ENCODE results near the gene PTPN5. TPM values are rescaled to one million over a fixed set of nuclear protein-coding genes. Genes with fewer than 3 reads are reported as not detected.
A peak's percentile ranks its signal among the peaks of the same experiment; 100 is the strongest.

The PTPN5 gene
- total RNA-seq, 1 experiment from 2014 or later = 3.0 TPM

GRCh38 chr11:18766015-18766414 lies 25.6 kb downstream of the PTPN5 start:
- Histone ChIP-seq H3K4me3 (ENCODE audit: insufficient read depth, low read depth, low read length) (no peak overlapping the region), H3K27me3 (ENCODE audit: control insufficient read depth, insufficient read depth, low read length) (no peaks in the 10 kb centered on the region), H3K36me3 (replicated peaks; ENCODE audit: control insufficient read depth, insufficient read depth, low read length) (no peaks in the 10 kb centered on the region)
- no peak for DNase-seq

- DNase-seq = no peak
- Histone ChIP-seq H3K36me3 (replicated peaks; ENCODE audit: control insufficient read depth, insufficient read depth, low read length) (no peaks in the 10 kb centered on the region), H3K4me3 (ENCODE audit: insufficient read depth, low read depth, low read length) (no peak overlapping the region), H3K27me3 (ENCODE audit: control insufficient read depth, insufficient read depth, low read length) (no peaks in the 10 kb centered on the region)
Observed at GRCh38 chr11:18765554-18765953, 26.0 kb downstream of the PTPN5 start.

- Histone ChIP-seq H3K27me3 (ENCODE audit: control insufficient read depth, insufficient read depth, low read length) (no peaks in the 10 kb centered on the region), H3K36me3 (replicated peaks; ENCODE audit: control insufficient read depth, insufficient read depth, low read length) (no peaks in the 10 kb centered on the region), H3K4me3 (ENCODE audit: insufficient read depth, low read depth, low read length) (no peak overlapping the region)
- DNase-seq = no peak
Observed at GRCh38 chr11:18761741-18762140, 29.9 kb downstream of the PTPN5 start.

- Histone ChIP-seq H3K36me3 (replicated peaks; ENCODE audit: control insufficient read depth, insufficient read depth, low read length) (no peaks in the 10 kb centered on the region), H3K4me3 (ENCODE audit: insufficient read depth, low read depth, low read length) (no peak overlapping the region), H3K27me3 (ENCODE audit: control insufficient read depth, insufficient read depth, low read length) (no peaks in the 10 kb centered on the region)
- no peak for DNase-seq
Observed at GRCh38 chr11:18761144-18761543, 30.5 kb downstream of the PTPN5 start.

- DNase-seq = no peak
- H3K36me3 ChIP-seq (replicated peaks; ENCODE audit: control insufficient read depth, insufficient read depth, low read length) = no peaks in the 10 kb centered on the region
- no peaks in the 10 kb centered on the region; the same call in 1 of the 2 replicates for H3K27me3 ChIP-seq (ENCODE audit: control insufficient read depth, insufficient read depth, low read length)
- H3K4me3 ChIP-seq (ENCODE audit: insufficient read depth, low read depth, low read length) = no peak overlapping the region
Observed at GRCh38 chr11:18757811-18758210, 33.8 kb downstream of the PTPN5 start.

GRCh38 chr11:18756889-18757288 lies 34.7 kb downstream of the PTPN5 start:
- DNase-seq = no peak
- Histone ChIP-seq H3K4me3 (ENCODE audit: insufficient read depth, low read depth, low read length) (no peak overlapping the region), H3K27me3 (ENCODE audit: control insufficient read depth, insufficient read depth, low read length) (no peaks in the 10 kb centered on the region; the same call in 1 of the 2 replicates), H3K36me3 (replicated peaks; ENCODE audit: control insufficient read depth, insufficient read depth, low read length) (no peaks in the 10 kb centered on the region)

- no peak for DNase-seq
- no peaks in the 10 kb centered on the region; the same call in 1 of the 2 replicates for H3K27me3 ChIP-seq (ENCODE audit: control insufficient read depth, insufficient read depth, low read length)
- no peaks in the 10 kb centered on the region for H3K36me3 ChIP-seq (replicated peaks; ENCODE audit: control insufficient read depth, insufficient read depth, low read length)
- H3K4me3 ChIP-seq (ENCODE audit: insufficient read depth, low read depth, low read length) = no peak overlapping the region
Observed at GRCh38 chr11:18754308-18754707, 37.3 kb downstream of the PTPN5 start.

- Histone ChIP-seq H3K4me3 (ENCODE audit: insufficient read depth, low read depth, low read length) (no peak overlapping the region), H3K36me3 (replicated peaks; ENCODE audit: control insufficient read depth, insufficient read depth, low read length) (no peaks in the 10 kb centered on the region), H3K27me3 (ENCODE audit: control insufficient read depth, insufficient read depth, low read length) (no peaks in the 10 kb centered on the region; the same call in 1 of the 2 replicates)
- DNase-seq = no peak
Observed at GRCh38 chr11:18752502-18752901, 39.1 kb downstream of the PTPN5 start.

GRCh38 chr11:18750944-18751343 lies 40.7 kb downstream of the PTPN5 start:
- Histone ChIP-seq H3K36me3 (replicated peaks; ENCODE audit: control insufficient read depth, insufficient read depth, low read length) (no peaks in the 10 kb centered on the region), H3K27me3 (ENCODE audit: control insufficient read depth, insufficient read depth, low read length) (no peaks in the 10 kb centered on the region; the same call in 1 of the 2 replicates), H3K4me3 (ENCODE audit: insufficient read depth, low read depth, low read length) (no peak overlapping the region)
- no peak for DNase-seq

- no peaks in the 10 kb centered on the region for H3K36me3 ChIP-seq (replicated peaks; ENCODE audit: control insufficient read depth, insufficient read depth, low read length)
- H3K27me3 ChIP-seq (ENCODE audit: control insufficient read depth, insufficient read depth, low read length) = no peaks in the 10 kb centered on the region; the same call in 1 of the 2 replicates
- no peak overlapping the region for H3K4me3 ChIP-seq (ENCODE audit: insufficient read depth, low read depth, low read length)
- DNase-seq = peak; percentile 60
Observed at GRCh38 chr11:18749681-18750319, 41.8 kb downstream of the PTPN5 start.

GRCh38 chr11:18748766-18749365 lies 42.7 kb downstream of the PTPN5 start:
- no peak for DNase-seq
- no peaks in the 10 kb centered on the region for H3K36me3 ChIP-seq (replicated peaks; ENCODE audit: control insufficient read depth, insufficient read depth, low read length)

GRCh38 chr11:18745251-18745650 lies 46.3 kb downstream of the PTPN5 start:
- Histone ChIP-seq H3K36me3 (replicated peaks; ENCODE audit: control insufficient read depth, insufficient read depth, low read length) (no peaks in the 10 kb centered on the region), H3K4me3 (ENCODE audit: insufficient read depth, low read depth, low read length) (no peak overlapping the region), H3K27me3 (ENCODE audit: control insufficient read depth, insufficient read depth, low read length) (no peaks in the 10 kb centered on the region; the same call in 1 of the 2 replicates)
- no peak for DNase-seq

More at GRCh38 chr11:18748766-18749365, 42.7 kb downstream of the PTPN5 start:
- H3K27me3 ChIP-seq (ENCODE audit: control insufficient read depth, insufficient read depth, low read length) = no peaks in the 10 kb centered on the region; the same call in 1 of the 2 replicates
- no peak overlapping the region for H3K4me3 ChIP-seq (ENCODE audit: insufficient read depth, low read depth, low read length)

GRCh38 chr11:18743900-18744514 lies 47.6 kb downstream of the PTPN5 start:
- Histone ChIP-seq H3K4me3 (ENCODE audit: insufficient read depth, low read depth, low read length) (no peak overlapping the region), H3K27me3 (ENCODE audit: control insufficient read depth, insufficient read depth, low read length) (no peaks in the 10 kb centered on the region), H3K36me3 (replicated peaks; ENCODE audit: control insufficient read depth, insufficient read depth, low read length) (no peaks in the 10 kb centered on the region)
- DNase-seq = peak; percentile 42

GRCh38 chr11:18743365-18743764 lies 48.2 kb downstream of the PTPN5 start:
- Histone ChIP-seq H3K4me3 (ENCODE audit: insufficient read depth, low read depth, low read length) (no peak overlapping the region), H3K36me3 (replicated peaks; ENCODE audit: control insufficient read depth, insufficient read depth, low read length) (no peaks in the 10 kb centered on the region), H3K27me3 (ENCODE audit: control insufficient read depth, insufficient read depth, low read length) (no peaks in the 10 kb centered on the region)
- no peak for DNase-seq

GRCh38 chr11:18741783-18742182 lies 49.8 kb downstream of the PTPN5 start:
- H3K27me3 ChIP-seq (ENCODE audit: control insufficient read depth, insufficient read depth, low read length) = no peaks in the 10 kb centered on the region
- H3K4me3 ChIP-seq (ENCODE audit: insufficient read depth, low read depth, low read length) = no peak overlapping the region
- H3K36me3 ChIP-seq (replicated peaks; ENCODE audit: control insufficient read depth, insufficient read depth, low read length) = no peaks in the 10 kb centered on the region
- DNase-seq = no peak
